ENCODE results near the gene EZR. TPM values are rescaled to one million over a fixed set of nuclear protein-coding genes. Genes with fewer than 3 reads are reported as not detected.

Gene EZR
- total and polyA plus RNA-seq, 9 of the 15 experiments (the other 6 are each of a cell fraction or from before 2014, with no cell fraction given) = 36.5 to 162 (median 104) TPM

- TF ChIP-seq ARID3A (IDR thresholded peaks at IDR 0.05; ENCODE audit: borderline replicate concordance, low read depth, low read length) (peak; percentile 91; the same call in 1 of the 2 replicates), HDAC1 (IDR thresholded peaks at IDR 0.05) (peak; percentile 15 to 92; a peak in 2 of 4 replicates), ZFP36 (IDR thresholded peaks at IDR 0.05; ENCODE audit: low read depth, low read length, partially characterized antibody) (peak; percentile 8), BCL6 (CRISPR knock-in tag; IDR thresholded peaks at IDR 0.05) (no peak), DACH1 (IDR thresholded peaks at IDR 0.05; ENCODE audit: partially characterized antibody) (peak; percentile 92), ZNF124 (CRISPR knock-in tag; IDR thresholded peaks at IDR 0.05) (no peak), MITF (IDR thresholded peaks at IDR 0.05) (peak; percentile 95), NCOR1 (IDR thresholded peaks at IDR 0.05) (peak; percentile 82), MTA3 (IDR thresholded peaks at IDR 0.05; ENCODE audit: borderline replicate concordance) (no peak), SP1 (CRISPR knock-in tag; IDR thresholded peaks at IDR 0.05) (0 out of 2 replicates have a peak, but pooled peaks have one; percentile 17), ZBTB7A (IDR thresholded peaks at IDR 0.05; ENCODE audit: borderline replicate concordance, control insufficient read depth, low read depth, low read length) (no peak), KDM1A (IDR thresholded peaks at IDR 0.05) (peak; percentile 98), SAP30 (IDR thresholded peaks at IDR 0.05; ENCODE audit: borderline replicate concordance, insufficient read depth, low read depth, low read length, poor library complexity, severe bottlenecking) (peak; percentile 68), E2F8 (IDR thresholded peaks at IDR 0.05; ENCODE audit: low read depth, partially characterized antibody) (no peak)
Measured at GRCh38 chr6:158816803-158817727, 2.1 kb downstream of the EZR start (continued).
